Panc1 (cell line): ENCODE data around the gene GNAT2.

Source experiments
- CTCF ChIP-seq: fragments of 450-650 bp; IDR thresholded peaks from 2 replicates; pipeline ENCODE4 v1.5.1; 2017; ENCODE audit warnings: mild to moderate bottlenecking
- POLR2AphosphoS5 ChIP-seq: IDR thresholded peaks from 2 replicates; pipeline ENCODE4 v1.6.1; 2012; ENCODE audit warnings: mild to moderate bottlenecking, low read depth, low read length, moderate library complexity
- REST ChIP-seq, 2 experiments: IDR thresholded peaks; 2 replicates each; pipeline ENCODE4 v1.6.1; 2011 to 2012; ENCODE audit warnings: low read depth in 2 of 2, control low read depth in 1 of 2, low read length in 1 of 2, mild to moderate bottlenecking in 1 of 2, moderate library complexity in 1 of 2; ENCODE audit not compliant: insufficient read depth in 1 of 2
- SIN3A ChIP-seq: IDR thresholded peaks from 2 replicates; pipeline ENCODE4 v1.6.1; 2012; ENCODE audit warnings: low read depth, mild to moderate bottlenecking, low read length, moderate library complexity, borderline replicate concordance; ENCODE audit not compliant: insufficient read depth

- TF ChIP-seq CTCF, result no peak
- TF ChIP-seq POLR2AphosphoS5, result no peak
- TF ChIP-seq REST (IDR thresholded peaks at IDR 0.05; ENCODE audit: insufficient read depth in 1 of 2, low read depth in 2 of 2, low read length in 1 of 2), result no peak
- no peak for TF ChIP-seq SIN3A
Observed at GRCh38 chr1:109557520-109557919, 61.9 kb downstream of the GNAT2 start.
